Vagina (tissue), 2 donors: ENCODE data around the gene SLC5A10.

Experiments used
- CTCF ChIP-seq, 3 experiments: fragments of 450-650 bp in 2 of 3; fragments of 200-600 bp in 1 of 3; sonication (generic) in 1 of 3; IDR thresholded peaks; one replicate each; pipeline ENCODE4 v1.5.1; 2017 to 2019; ENCODE audit warnings: antibody characterized with exemption in 3 of 3, mild to moderate bottlenecking in 2 of 3, moderate library complexity in 2 of 3
- POLR2AphosphoS5 ChIP-seq, 2 donors: sonication (generic); formaldehyde crosslinking; IDR thresholded peaks; one replicate each; pipeline ENCODE4 v1.9.0; 2017; ENCODE audit warnings: antibody characterized with exemption in 2 of 2, mild to moderate bottlenecking in 2 of 2, low read depth in 1 of 2; ENCODE audit not compliant: insufficient read depth in 1 of 2

- no peak for TF ChIP-seq POLR2AphosphoS5 (IDR thresholded peaks at IDR 0.05; ENCODE audit: insufficient read depth in 1 of 2, low read depth in 1 of 2)
- no peak for TF ChIP-seq CTCF (IDR thresholded peaks at IDR 0.05)
Measured at GRCh38 chr17:18994631-18995030, 42.7 kb downstream of the SLC5A10 start.
